HepG2 (cell line): ENCODE measurements around the gene SLC13A5. TPM values are rescaled to one million over a fixed set of nuclear protein-coding genes. Genes with fewer than 3 reads are reported as not detected.
A peak's percentile ranks its signal among the peaks of the same experiment; 100 is the strongest.

Experiments used
- ATF7 ChIP-seq, 2 experiments: fragments of 450-650 bp in 1 of 2; sonication (generic) in 1 of 2; formaldehyde crosslinking in 1 of 2; IDR thresholded peaks; 2 replicates each; pipeline versions ENCODE4 v1.4.0 to v1.6.1; 2016 to 2020; ENCODE audit warnings: antibody characterized with exemption in 1 of 2, mild to moderate bottlenecking in 1 of 2, missing genetic modification reagents in 1 of 2
- BRCA1 ChIP-seq: sonication (generic); formaldehyde crosslinking; IDR thresholded peaks from 2 replicates; pipeline ENCODE4 v1.4.0; 2020; ENCODE audit warnings: missing genetic modification reagents
- CCDC6 ChIP-seq: sonication (generic); formaldehyde crosslinking; IDR thresholded peaks from 2 replicates; pipeline ENCODE4 v1.8.1; 2022; ENCODE audit warnings: mild to moderate bottlenecking, missing genetic modification reagents, moderate library complexity
- FOXK1 ChIP-seq: sonication (generic); formaldehyde crosslinking; IDR thresholded peaks from 2 replicates; pipeline ENCODE4 v1.4.0; 2020; ENCODE audit warnings: low read depth, missing genetic modification reagents, borderline replicate concordance
- KDM4B ChIP-seq: sonication (generic); formaldehyde crosslinking; IDR thresholded peaks from 2 replicates; pipeline ENCODE4 v1.4.0; 2020; ENCODE audit warnings: missing genetic modification reagents
- MED8 ChIP-seq: sonication (generic); formaldehyde crosslinking; IDR thresholded peaks from 2 replicates; pipeline ENCODE4 v1.8.1; 2023; ENCODE audit warnings: mild to moderate bottlenecking, missing genetic modification reagents; ENCODE audit not compliant: insufficient replicate concordance
- POGZ ChIP-seq: sonication (generic); formaldehyde crosslinking; IDR thresholded peaks from 2 replicates; pipeline ENCODE4 v1.4.0; 2020; ENCODE audit warnings: mild to moderate bottlenecking, missing genetic modification reagents
- RAD51 ChIP-seq: fragments of 450-650 bp; IDR thresholded peaks from 2 replicates; pipeline ENCODE4 v1.6.1; 2016; ENCODE audit warnings: borderline replicate concordance
- RBM39 ChIP-seq: fragments of 200-400 bp; formaldehyde crosslinking; IDR thresholded peaks from one replicate; pipeline ENCODE4 v1.6.1; 2018; ENCODE audit warnings: antibody characterized with exemption, mild to moderate bottlenecking, low read depth, low read length; ENCODE audit not compliant: poor library complexity, severe bottlenecking
- RXRA ChIP-seq: sonication (generic); formaldehyde crosslinking; IDR thresholded peaks from 2 replicates; pipeline ENCODE4 v1.5.1; 2020; ENCODE audit warnings: missing genetic modification reagents
- RXRB ChIP-seq: IDR thresholded peaks from 2 replicates; pipeline ENCODE4 v1.6.1; 2016; ENCODE audit warnings: borderline replicate concordance, missing genetic modification reagents, missing compliant biosample characterization
- SNAI1 ChIP-seq: sonication (generic); formaldehyde crosslinking; IDR thresholded peaks from 2 replicates; pipeline ENCODE4 v1.5.0; 2020; ENCODE audit warnings: mild to moderate bottlenecking, missing genetic modification reagents, borderline replicate concordance
- SRSF9 ChIP-seq: fragments of 200-400 bp; formaldehyde crosslinking; IDR thresholded peaks from 2 replicates; pipeline ENCODE4 v1.6.1; 2018; ENCODE audit warnings: borderline replicate concordance, mild to moderate bottlenecking, low read depth, low read length; ENCODE audit not compliant: insufficient read depth, poor library complexity, severe bottlenecking
- TBP ChIP-seq: sonication (generic); formaldehyde crosslinking; IDR thresholded peaks from 2 replicates; pipeline ENCODE4 v1.5.0; 2020; ENCODE audit warnings: missing genetic modification reagents
- TCF12 ChIP-seq, 2 experiments: fragments of 450-650 bp in 1 of 2; sonication (generic) in 1 of 2; formaldehyde crosslinking in 1 of 2; IDR thresholded peaks; 2 replicates each; pipeline versions ENCODE4 v1.6.1 to v1.8.0; 2017 to 2022; ENCODE audit warnings: antibody characterized with exemption in 1 of 2, mild to moderate bottlenecking in 1 of 2, missing genetic modification reagents in 1 of 2, moderate library complexity in 1 of 2
- TERF1 ChIP-seq: sonication (generic); formaldehyde crosslinking; IDR thresholded peaks from 2 replicates; pipeline ENCODE4 v1.8.0; 2022; ENCODE audit warnings: mild to moderate bottlenecking, missing genetic modification reagents, moderate library complexity
- ZBTB7A ChIP-seq: sonication (generic); formaldehyde crosslinking; IDR thresholded peaks from 2 replicates; pipeline ENCODE4 v1.8.0; 2022; ENCODE audit warnings: mild to moderate bottlenecking, missing genetic modification reagents
- ZFP37 ChIP-seq: sonication (generic); formaldehyde crosslinking; IDR thresholded peaks from 2 replicates; pipeline ENCODE4 v1.4.0; 2020; ENCODE audit warnings: missing genetic modification reagents, borderline replicate concordance
- ZNF232 ChIP-seq: sonication (generic); formaldehyde crosslinking; IDR thresholded peaks from 2 replicates; pipeline ENCODE4 v1.4.0; 2020; ENCODE audit warnings: missing genetic modification reagents, borderline replicate concordance
- ZNF557 ChIP-seq: sonication (generic); formaldehyde crosslinking; IDR thresholded peaks from 2 replicates; pipeline ENCODE4 v1.4.0; 2020; ENCODE audit warnings: missing genetic modification reagents
- ZNF563 ChIP-seq: sonication (generic); formaldehyde crosslinking; IDR thresholded peaks from 2 replicates; pipeline ENCODE4 v1.8.0; 2022; ENCODE audit warnings: mild to moderate bottlenecking, moderate library complexity, missing genetic modification reagents
- ZNF598 ChIP-seq: sonication (generic); formaldehyde crosslinking; IDR thresholded peaks from 2 replicates; pipeline ENCODE4 v1.5.1; 2020; ENCODE audit warnings: mild to moderate bottlenecking, missing genetic modification reagents, borderline replicate concordance
- ZSCAN5A ChIP-seq: sonication (generic); formaldehyde crosslinking; IDR thresholded peaks from 2 replicates; pipeline ENCODE4 v1.8.0; 2022; ENCODE audit warnings: mild to moderate bottlenecking, missing genetic modification reagents, borderline replicate concordance
- polyA plus RNA-seq, 8 experiments: library from polyadenylated mRNA; depleted of rRNA in 3 of 8; stranded (reverse) in 7 of 8; unstranded in 1 of 8; fragments of >200 nt; fragmentation: Illumina TruSeq in 4 of 8; extraction: Trizol in 4 of 8; gene quantifications; 2 replicates each; pipeline versions ENCODE4 v1.2.1 to v1.2.3, GENCODE V29; 2011 to 2016; ENCODE audit warnings: low read depth in 4 of 8, missing spikeins in 1 of 8, mixed read lengths in 1 of 8; ENCODE audit not compliant: insufficient read depth in 1 of 8
- total RNA-seq, 5 experiments: library from RNA; depleted of rRNA; stranded (reverse); fragments of >200 nt; fragmentation: Illumina TruSeq; extraction: Trizol; gene quantifications; 2 replicates each; pipeline ENCODE4 v1.2.3, GENCODE V29; 2016; ENCODE audit warnings: low read depth in 1 of 5
- TF ChIP-seq, protein P1 (sequence below): IDR thresholded peaks from 2 replicates; pipeline ENCODE4 v1.6.1; 2016; ENCODE audit warnings: missing genetic modification reagents, missing compliant biosample characterization
- TF ChIP-seq, protein P2 (sequence below): sonication (generic); formaldehyde crosslinking; IDR thresholded peaks from 2 replicates; pipeline ENCODE4 v1.4.0; 2020; ENCODE audit warnings: missing genetic modification reagents

SLC13A5 gene
- total and polyA plus RNA-seq, 2 of the 13 experiments (the other 11 are each of a cell fraction or from before 2014, with no cell fraction given) = 42.8 to 310 TPM

DNA sequence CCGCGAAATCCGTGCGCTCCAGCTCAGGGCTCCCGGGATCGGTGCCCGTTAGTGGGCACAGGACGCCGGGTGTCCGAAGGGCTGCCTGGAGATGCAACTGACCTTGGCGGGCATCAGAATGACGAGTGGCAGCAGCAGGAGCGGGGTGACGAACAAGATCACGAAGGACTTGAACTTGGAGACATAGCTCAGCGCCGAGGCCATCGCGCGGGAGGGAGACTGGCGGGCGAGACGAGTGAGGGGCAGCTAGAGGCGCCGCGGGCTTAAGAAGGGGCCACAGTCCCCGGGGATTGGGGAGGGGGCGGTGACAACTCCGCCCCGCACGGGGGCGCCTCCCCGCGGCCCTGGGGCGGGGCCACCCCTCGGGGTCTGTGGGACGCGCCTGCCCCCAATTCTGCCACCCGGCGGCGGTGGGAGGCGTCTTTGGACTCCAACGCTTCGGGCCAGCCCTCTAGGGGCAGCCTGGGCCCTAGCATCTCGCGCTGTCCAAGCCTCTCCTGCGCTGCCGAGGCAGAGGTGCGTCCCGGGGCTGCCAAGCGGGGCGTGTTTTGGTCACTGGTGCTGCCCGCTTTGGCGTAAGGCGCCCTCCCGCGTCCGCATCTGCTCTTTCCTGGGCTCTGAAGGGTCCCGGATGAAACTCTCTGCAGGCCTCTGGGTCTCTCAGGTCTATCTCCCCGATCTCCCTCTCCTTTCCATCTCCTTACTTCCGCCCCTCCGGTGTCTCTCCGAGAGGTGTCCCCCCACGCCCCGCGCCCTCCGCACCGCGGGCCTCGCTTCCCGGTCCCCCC, at the start of gene SLC13A5 (continued):
- TF ChIP-seq ZBTB7A (CRISPR knock-in tag) (peak; percentile 98), CCDC6 (CRISPR knock-in tag) (peak; percentile 79), TBP (CRISPR knock-in tag) (peak; percentile 40; the same call in 1 of the 2 replicates), ZNF557 (CRISPR knock-in tag) (0 out of 2 replicates have a peak, but pooled peaks have one; percentile 28), RBM39 (no peak), RXRB (peak; percentile 37; the same call in 1 of the 2 replicates), RXRA (CRISPR knock-in tag) (peak; percentile 65), TCF12 (IDR thresholded peaks at IDR 0.05) (no peak), TCF12 (CRISPR knock-in tag; IDR thresholded peaks at IDR 0.05) (peak; percentile 75), ZNF563 (peak; percentile 82), SNAI1 (peak; percentile 67; the same call in 1 of the 2 replicates), ZSCAN5A (CRISPR knock-in tag) (peak; percentile 62), KDM4B (CRISPR knock-in tag) (no peak), TERF1 (no peak), ZNF598 (CRISPR knock-in tag) (0 out of 2 replicates have a peak, but pooled peaks have one; percentile 16), MED8 (CRISPR knock-in tag) (peak; percentile 65), ZFP37 (CRISPR knock-in tag) (0 out of 2 replicates have a peak, but pooled peaks have one; percentile 68), ATF7 (IDR thresholded peaks at IDR 0.05) (no peak), ATF7 (CRISPR knock-in tag; IDR thresholded peaks at IDR 0.05) (no peak), ZNF232 (CRISPR knock-in tag) (peak; percentile 76; the same call in 1 of the 2 replicates), RAD51 (no peak), BRCA1 (peak; percentile 90), POGZ (CRISPR knock-in tag) (peak; percentile 63), FOXK1 (CRISPR knock-in tag) (peak; percentile 61), SRSF9 (no peak)
- TF ChIP-seq, protein P1, sequence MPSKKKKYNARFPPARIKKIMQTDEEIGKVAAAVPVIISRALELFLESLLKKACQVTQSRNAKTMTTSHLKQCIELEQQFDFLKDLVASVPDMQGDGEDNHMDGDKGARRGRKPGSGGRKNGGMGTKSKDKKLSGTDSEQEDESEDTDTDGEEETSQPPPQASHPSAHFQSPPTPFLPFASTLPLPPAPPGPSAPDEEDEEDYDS (CRISPR knock-in tag) = peak; percentile 100
- TF ChIP-seq, protein P2, sequence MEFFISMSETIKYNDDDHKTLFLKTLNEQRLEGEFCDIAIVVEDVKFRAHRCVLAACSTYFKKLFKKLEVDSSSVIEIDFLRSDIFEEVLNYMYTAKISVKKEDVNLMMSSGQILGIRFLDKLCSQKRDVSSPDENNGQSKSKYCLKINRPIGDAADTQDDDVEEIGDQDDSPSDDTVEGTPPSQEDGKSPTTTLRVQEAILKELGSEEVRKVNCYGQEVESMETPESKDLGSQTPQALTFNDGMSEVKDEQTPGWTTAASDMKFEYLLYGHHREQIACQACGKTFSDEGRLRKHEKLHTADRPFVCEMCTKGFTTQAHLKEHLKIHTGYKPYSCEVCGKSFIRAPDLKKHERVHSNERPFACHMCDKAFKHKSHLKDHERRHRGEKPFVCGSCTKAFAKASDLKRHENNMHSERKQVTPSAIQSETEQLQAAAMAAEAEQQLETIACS (CRISPR knock-in tag) = peak; percentile 59
